Liver (tissue), 9 donors: ENCODE results near the gene GGN. TPM values are rescaled to one million over a fixed set of nuclear protein-coding genes. Genes with fewer than 3 reads are reported as not detected.
A peak's percentile ranks its signal among the peaks of the same experiment; 100 is the strongest.

Source experiments
- DNase-seq: peaks from one replicate; pipeline ENCODE4 v3.0.0-alpha.2; 2017; ENCODE audit warnings: low spot score
- H3K27ac ChIP-seq, 2 donors: one replicate each; pipeline ENCODE4 v1.7.0; 2013; ENCODE audit warnings: inconsistent platforms in 2 of 2, low read length in 2 of 2, control low read depth in 1 of 2, low read depth in 1 of 2, mild to moderate bottlenecking in 1 of 2
- H3K27me3 ChIP-seq, 4 donors: one replicate each; pipeline versions ENCODE4 v1.6.1 to v1.7.0; 2013; ENCODE audit warnings: low read length in 3 of 4, inconsistent platforms in 1 of 4, mild to moderate bottlenecking in 1 of 4, moderate library complexity in 1 of 4; ENCODE audit not compliant: control insufficient read depth in 4 of 4, insufficient read depth in 4 of 4
- H3K36me3 ChIP-seq, 4 donors: one replicate each; pipeline versions ENCODE4 v1.6.1 to v1.7.0; 2013; ENCODE audit warnings: low read length in 3 of 4, mild to moderate bottlenecking in 3 of 4, low read depth in 1 of 4, moderate library complexity in 1 of 4; ENCODE audit not compliant: control insufficient read depth in 4 of 4, insufficient read depth in 3 of 4
- H3K4me1 ChIP-seq, 4 donors: one replicate each; pipeline versions ENCODE4 v1.6.1 to v1.7.0; 2013; ENCODE audit warnings: low read length in 3 of 4, mild to moderate bottlenecking in 3 of 4, moderate library complexity in 1 of 4; ENCODE audit not compliant: control insufficient read depth in 4 of 4, insufficient read depth in 4 of 4
- H3K4me3 ChIP-seq, 3 donors: one replicate each; pipeline versions ENCODE4 v1.6.1 to v1.7.0; 2013; ENCODE audit warnings: low read length in 3 of 3, control low read depth in 1 of 3, low read depth in 1 of 3, mild to moderate bottlenecking in 1 of 3
- H3K9ac ChIP-seq, 2 donors: one replicate each; pipeline ENCODE4 v1.7.0; 2013; ENCODE audit warnings: low read length in 2 of 2, mild to moderate bottlenecking in 2 of 2, moderate library complexity in 2 of 2, control low read depth in 1 of 2, low read depth in 1 of 2
- H3K9me3 ChIP-seq, 4 donors: one replicate each; pipeline versions ENCODE4 v1.6.1 to v1.7.0; 2013; ENCODE audit warnings: low read length in 3 of 4; ENCODE audit not compliant: control insufficient read depth in 4 of 4
- FOXA1 ChIP-seq: IDR thresholded peaks from 2 replicates; pipeline ENCODE4 v1.6.1; 2016; ENCODE audit warnings: antibody characterized with exemption
- FOXA2 ChIP-seq: IDR thresholded peaks from 2 replicates; pipeline ENCODE4 v1.6.1; 2016; ENCODE audit warnings: antibody characterized with exemption
- HNF4A ChIP-seq, 2 donors: conservative IDR thresholded peaks; 2 replicates each; pipeline ENCODE4 v1.6.1; 2016; ENCODE audit warnings: antibody characterized with exemption in 2 of 2, mild to moderate bottlenecking in 2 of 2
- HNF4G ChIP-seq: IDR thresholded peaks from 2 replicates; pipeline ENCODE4 v1.6.1; 2016; ENCODE audit warnings: antibody characterized with exemption
- MAX ChIP-seq: IDR thresholded peaks from 2 replicates; pipeline ENCODE4 v1.6.1; 2016; ENCODE audit warnings: antibody characterized with exemption
- NR2F2 ChIP-seq: IDR thresholded peaks from 2 replicates; pipeline ENCODE4 v1.6.1; 2016; ENCODE audit warnings: antibody characterized with exemption
- RAD21 ChIP-seq, 2 donors: IDR thresholded peaks; 2 replicates each; pipeline ENCODE4 v1.6.1; 2016; ENCODE audit warnings: antibody characterized with exemption in 2 of 2, mild to moderate bottlenecking in 2 of 2
- RXRA ChIP-seq, 2 donors: IDR thresholded peaks; 2 replicates each; pipeline ENCODE4 v1.6.1; 2017 to 2018; ENCODE audit warnings: antibody characterized with exemption in 2 of 2, mild to moderate bottlenecking in 1 of 2
- TAF1 ChIP-seq: conservative IDR thresholded peaks from 2 replicates; pipeline ENCODE4 v1.6.1; 2016; ENCODE audit warnings: antibody characterized with exemption, mild to moderate bottlenecking
- YY1 ChIP-seq: IDR thresholded peaks from 2 replicates; pipeline ENCODE4 v1.6.1; 2016; ENCODE audit warnings: antibody characterized with exemption, mild to moderate bottlenecking
- ZBTB33 ChIP-seq: IDR thresholded peaks from 2 replicates; pipeline ENCODE4 v1.6.1; 2016; ENCODE audit warnings: antibody characterized with exemption
- WGBS: extraction: QIAGEN DNeasy Blood & Tissue Kit; methylation state at CpG from one replicate; pipeline ENCODE4 v1.1.7; 2013; 5-methylcytosine and 5-hydroxymethylcytosine counted together
- polyA plus RNA-seq, 2 donors: library from polyadenylated mRNA; stranded (reverse) in 1 of 2; unstranded in 1 of 2; fragments of 200-250 nt in 1 of 2; fragments of >200 nt in 1 of 2; fragmentation: Nextera tagmentation in 1 of 2; extraction: Ambion mirVana in 1 of 2; gene quantifications; one replicate each; pipeline versions ENCODE4 v1.2.1 to v1.2.3, GENCODE V29; 2013 to 2015
- total RNA-seq, 2 donors: library from RNA; depleted of rRNA; stranded (reverse); fragments of >200 nt; gene quantifications; one replicate each; pipeline ENCODE4 v1.2.3, GENCODE V29; 2014
- donor health status: healthy.
- donor health status: healthy.
- donor health status: healthy.
- donor health status: healthy.
- donor health status: healthy.

Gene GGN
- total and polyA plus RNA-seq, 4 donors = not detected

- H3K4me1 ChIP-seq = peaks cover 7 to 23% (median 16%) of the 10 kb centered on the region in 4 donors
- H3K9ac ChIP-seq = no peak within 1 kb of the TSS
These were observed 691 bp upstream of the GGN start, which contains the start of gene SPRED3 for GRCh38 chr19:38388349-38389100. TSS of gene SPRED3 (plus strand) at chr19:38388697. CDS start at chr19:38390303, 1,606 bp downstream.

GRCh38 chr19:38386971-38387549 lies 774 bp downstream of the GGN start:
- TF ChIP-seq FOXA2 (no peak), YY1 (no peak), HNF4G (no peak), NR2F2 (no peak), RXRA (IDR thresholded peaks at IDR 0.05) (no peak), FOXA1 (no peak), TAF1 (no peak), MAX (no peak), HNF4A (conservative IDR thresholded peaks at IDR 0.05) (no peak)
- Histone ChIP-seq H3K9ac (no peak overlapping the region), H3K36me3 (peaks cover 0 to 19% (median 9%) of the 10 kb centered on the region in 4 donors), H3K27me3 (no peaks in the 10 kb centered on the region), H3K27ac (no peak overlapping the region), H3K9me3 (no peaks in the 10 kb centered on the region), H3K4me1 (peaks cover 7 to 23% (median 16%) of the 10 kb centered on the region in 4 donors), H3K4me3 (peak overlapping the region in 1 of 3 donors; percentile 40)
- no peak for DNase-seq
- WGBS = 11% methylated on average over 36 of the region's 36 CpGs

More at GRCh38 chr19:38388349-38389100, 691 bp upstream of the GGN start, which contains the start of gene SPRED3:
- Histone ChIP-seq H3K9me3 (no peaks in the 10 kb centered on the region), H3K4me3 (peak within 1 kb of the TSS in 2 of 3 donors; percentile 4 to 40), H3K27ac (no peak within 1 kb of the TSS), H3K36me3 (peaks cover 0 to 7% (median 2%) of the 10 kb centered on the region in 4 donors), H3K27me3 (no peaks in the 10 kb centered on the region)
- TF ChIP-seq NR2F2 = no peak
- no peak for TF ChIP-seq HNF4G
- DNase-seq = no peak
- WGBS = 3% methylated on average over 46 of the region's 46 CpGs

- Histone ChIP-seq H3K9me3 (no peaks in the 10 kb centered on the region), H3K9ac (no peak overlapping the region), H3K4me1 (peaks cover 7 to 23% (median 16%) of the 10 kb centered on the region in 4 donors), H3K27me3 (no peaks in the 10 kb centered on the region), H3K4me3 (no peak overlapping the region), H3K27ac (no peak overlapping the region), H3K36me3 (peaks cover 0 to 25% (median 15%) of the 10 kb centered on the region in 4 donors)
- 36% methylated on average over 61 of the region's 61 CpGs for WGBS
- no peak for DNase-seq
- TF ChIP-seq MAX (no peak), RXRA (IDR thresholded peaks at IDR 0.05) (no peak), RAD21 (IDR thresholded peaks at IDR 0.05) (no peak), ZBTB33 (no peak), HNF4A (conservative IDR thresholded peaks at IDR 0.05) (no peak)
These were observed 1.4 kb downstream of the GGN start for GRCh38 chr19:38386300-38386970.
